ENCODE data around the gene DNAJB14.

The DNAJB14 gene

DNA sequence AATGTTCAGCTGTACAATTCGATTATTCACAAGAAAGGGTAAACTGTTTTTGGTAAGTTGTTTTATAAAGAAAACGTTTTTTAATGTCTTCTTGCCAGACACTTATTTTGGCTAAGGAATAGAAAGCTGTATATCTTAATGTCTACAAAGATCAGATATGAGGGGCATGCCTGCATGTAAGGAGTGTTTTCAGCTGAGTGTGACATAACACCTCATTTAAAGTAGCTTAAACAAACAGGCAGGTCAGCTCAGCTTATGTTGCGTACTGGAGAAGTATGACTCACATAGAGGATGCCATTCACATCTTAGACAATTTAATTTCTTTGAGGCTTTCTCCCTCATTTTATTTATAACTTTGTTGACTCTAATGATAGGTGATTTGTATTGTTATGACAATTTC, 82.6 kb downstream of the DNAJB14 start:
- DNase-seq (ENCODE audit: low spot score): no peak

DNA sequence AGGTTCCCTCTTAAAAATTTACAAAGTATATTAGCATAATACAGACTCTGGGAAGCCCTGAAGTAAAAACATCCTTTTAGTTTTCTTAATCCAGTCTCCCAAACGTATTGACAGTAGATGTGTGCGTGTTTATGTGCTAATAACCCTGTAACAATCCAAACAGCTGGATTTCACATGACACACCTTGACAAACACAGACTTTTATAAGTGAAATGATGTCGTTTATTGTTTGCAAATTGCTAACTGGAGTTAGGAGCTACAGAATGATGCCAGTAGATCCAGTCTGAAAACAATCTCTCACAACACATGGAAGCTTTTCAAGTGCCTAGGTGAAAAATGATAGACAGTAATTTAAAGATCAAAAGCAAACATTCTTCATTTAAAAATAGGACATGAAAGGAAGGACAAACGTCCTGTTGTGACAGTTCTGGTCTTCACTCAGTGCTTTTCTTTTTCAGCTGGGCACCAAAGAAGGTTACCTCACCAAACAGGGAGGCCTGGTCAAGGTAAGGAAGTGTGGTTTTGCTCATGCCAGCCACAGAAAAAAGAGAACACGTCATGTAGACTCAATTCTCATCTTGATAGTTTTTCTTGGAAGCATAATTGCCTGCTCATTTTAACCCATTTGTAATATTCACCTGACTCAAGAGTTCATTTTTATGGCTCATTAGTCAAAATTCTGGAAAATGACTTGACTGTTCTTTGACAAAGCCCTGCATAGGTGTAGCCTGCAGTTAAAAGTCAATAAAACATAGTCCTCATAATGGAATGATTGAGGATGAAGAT, 85.1 kb downstream of the DNAJB14 start:
- no peak for DNase-seq (ENCODE audit: low spot score)

DNA sequence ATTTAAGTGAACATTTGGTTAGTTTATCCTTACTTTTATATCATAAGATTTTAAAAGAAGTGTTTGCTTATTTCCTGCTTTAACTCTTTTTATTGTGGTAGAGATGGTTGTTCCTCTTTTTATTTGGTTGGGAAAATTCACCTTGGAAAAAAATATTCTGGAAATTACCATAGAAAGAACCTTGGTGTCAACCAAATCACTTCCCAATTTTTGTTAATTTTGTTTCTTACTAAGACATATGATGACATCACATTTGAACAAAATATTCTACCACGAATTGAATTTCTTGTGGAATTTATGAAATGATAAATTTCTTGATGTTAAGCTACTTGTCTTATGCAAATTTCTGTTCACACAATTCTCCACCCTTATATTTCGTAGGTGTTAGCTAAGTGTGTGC, 85.9 kb downstream of the DNAJB14 start:
- DNase-seq (ENCODE audit: low spot score): no peak

DNA sequence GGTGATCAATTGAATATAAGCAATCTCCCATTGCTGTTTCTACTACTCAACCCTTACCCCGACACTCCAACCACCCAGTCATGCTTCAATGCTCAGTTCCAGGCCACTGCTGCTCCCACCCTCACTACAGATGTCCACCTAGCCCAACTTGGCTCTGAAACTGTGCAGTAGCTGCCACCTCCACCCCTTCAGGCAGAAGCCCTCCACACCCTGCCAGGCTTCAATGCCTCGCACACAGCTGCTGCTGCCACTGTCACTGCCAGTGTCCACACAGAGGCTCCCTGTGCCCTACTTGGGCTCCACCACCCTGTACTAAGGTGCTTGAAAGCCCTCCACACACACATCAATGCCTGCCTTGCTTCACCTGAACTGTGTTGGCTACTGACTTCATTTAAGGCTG, 86.8 kb downstream of the DNAJB14 start:
- no peak for DNase-seq (ENCODE audit: low spot score)

DNA sequence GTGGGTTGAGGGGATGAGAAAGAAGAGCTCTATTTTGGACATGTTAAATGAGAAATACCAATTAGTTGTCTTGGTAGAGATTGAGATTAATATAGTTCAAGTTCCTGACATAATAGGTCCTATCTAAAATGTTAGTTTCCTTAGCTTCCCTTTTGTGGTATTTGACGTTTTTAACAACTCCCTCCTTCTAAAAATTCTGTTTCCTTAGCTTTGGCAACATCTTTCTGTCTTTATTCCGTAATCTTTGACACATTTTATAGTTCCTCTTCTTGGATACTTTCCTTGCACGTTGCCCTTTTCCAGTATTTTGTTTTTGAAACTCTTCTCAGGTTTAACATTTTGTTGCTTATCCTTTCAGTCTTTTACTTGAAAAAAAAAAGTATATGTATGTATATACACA, 89.1 kb downstream of the DNAJB14 start:
- no peak for DNase-seq (ENCODE audit: low spot score)

DNA sequence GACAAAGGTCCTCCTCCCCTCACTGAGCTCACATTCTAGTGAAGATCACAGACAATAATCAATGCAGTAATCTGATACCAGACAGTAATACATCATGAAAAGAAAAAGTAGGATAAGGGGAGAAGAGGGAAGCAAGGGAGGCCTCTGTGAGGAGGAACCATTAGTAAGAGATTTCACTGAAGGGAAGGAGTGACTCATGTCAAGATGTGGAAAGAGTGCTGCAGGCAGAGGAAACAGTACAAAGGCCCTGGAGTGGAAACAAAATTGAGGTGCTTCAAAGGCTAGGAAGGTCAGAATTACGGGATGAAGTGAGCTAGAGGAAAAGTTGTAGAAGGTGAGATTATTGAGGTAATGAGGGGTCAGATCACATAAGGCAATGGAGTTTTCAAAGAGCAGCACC, 90.3 kb downstream of the DNAJB14 start:
- no peak for DNase-seq (ENCODE audit: low spot score)

DNA sequence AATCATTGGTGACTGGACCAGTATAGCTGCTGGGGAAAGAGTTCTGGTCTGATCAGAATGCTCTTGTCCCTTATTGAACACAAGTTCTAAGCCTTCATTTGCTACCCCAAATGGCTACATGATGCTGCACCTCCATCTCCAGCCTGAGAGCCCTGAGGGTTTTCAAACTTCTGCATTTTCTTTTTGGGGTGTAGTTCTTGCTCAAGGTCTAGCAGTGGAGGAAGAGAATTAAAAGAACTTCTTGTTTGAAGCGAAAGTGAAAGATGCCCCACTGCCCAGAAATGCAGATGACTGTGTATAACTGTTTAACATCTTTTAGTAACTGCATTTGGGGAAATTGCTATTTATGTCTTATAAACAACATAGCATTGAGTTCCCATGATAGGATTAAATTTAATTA, 90.7 kb downstream of the DNAJB14 start:
- no peak for DNase-seq (ENCODE audit: low spot score)

DNA sequence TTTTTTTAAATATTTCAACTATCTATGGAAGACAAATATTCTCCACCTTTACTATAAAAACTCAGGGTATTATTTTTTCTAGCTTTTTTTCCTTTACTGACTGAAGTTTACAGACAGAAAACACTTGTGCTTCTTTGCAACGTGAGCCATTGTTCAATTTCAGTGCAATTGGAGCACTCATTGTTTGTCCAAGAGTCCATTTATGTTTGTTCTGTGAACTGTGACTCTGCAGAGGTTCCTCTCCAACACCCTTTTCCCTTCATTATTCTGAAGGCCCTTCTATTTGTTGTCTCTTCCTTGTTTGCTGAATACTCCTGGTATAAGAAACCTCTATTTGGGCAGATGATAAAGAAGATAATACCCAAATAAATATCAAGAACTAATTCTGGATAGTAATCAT, 92.4 kb downstream of the DNAJB14 start:
- no peak for DNase-seq (ENCODE audit: low spot score)

DNA sequence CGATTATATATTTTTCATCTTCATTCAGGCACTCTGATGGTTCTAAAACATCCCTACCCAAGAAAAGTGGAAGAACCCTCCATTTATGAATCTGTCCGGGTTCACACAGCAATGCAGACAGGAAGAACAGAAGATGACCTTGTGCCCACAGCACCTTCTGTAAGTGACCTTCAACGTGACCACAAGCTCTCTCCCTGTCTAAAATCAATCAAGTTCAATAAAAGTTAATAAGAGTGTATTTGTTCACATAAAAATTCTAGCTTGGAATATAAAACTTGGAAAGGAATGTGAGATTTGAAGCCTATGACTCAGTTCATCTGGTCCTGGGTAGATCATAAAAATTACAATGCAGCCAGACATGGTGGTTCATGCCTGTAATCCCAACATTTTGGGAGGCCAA, 93.2 kb downstream of the DNAJB14 start:
- no peak for DNase-seq (ENCODE audit: low spot score)

DNA sequence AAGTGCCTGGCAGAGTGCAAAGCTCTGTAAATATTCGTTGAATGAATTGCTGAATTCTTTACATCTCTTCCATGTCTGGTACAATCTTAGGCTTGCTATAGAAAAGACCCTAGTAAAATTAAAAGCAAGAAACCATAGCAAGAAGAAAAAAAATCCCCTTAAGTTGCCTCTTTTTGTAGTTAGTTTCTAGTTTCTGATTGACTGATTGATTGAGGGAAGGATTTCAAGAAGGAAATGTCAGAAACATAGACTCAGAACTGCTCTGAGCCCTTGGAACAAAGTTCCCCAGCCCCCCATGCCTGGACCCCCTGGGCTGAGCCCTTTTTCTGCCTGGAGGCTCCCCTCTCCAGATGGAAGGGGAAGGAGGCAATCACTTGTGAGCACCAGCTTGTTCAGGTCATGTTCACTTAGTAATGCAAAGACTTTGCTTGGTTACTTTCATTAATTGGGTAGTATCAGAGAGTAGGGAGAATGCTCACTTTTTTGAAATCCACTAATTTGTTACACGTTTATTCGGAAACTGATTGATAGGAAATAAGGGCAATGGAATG, 94.1 kb downstream of the DNAJB14 start:
- DNase-seq (ENCODE audit: low spot score): no peak

DNA sequence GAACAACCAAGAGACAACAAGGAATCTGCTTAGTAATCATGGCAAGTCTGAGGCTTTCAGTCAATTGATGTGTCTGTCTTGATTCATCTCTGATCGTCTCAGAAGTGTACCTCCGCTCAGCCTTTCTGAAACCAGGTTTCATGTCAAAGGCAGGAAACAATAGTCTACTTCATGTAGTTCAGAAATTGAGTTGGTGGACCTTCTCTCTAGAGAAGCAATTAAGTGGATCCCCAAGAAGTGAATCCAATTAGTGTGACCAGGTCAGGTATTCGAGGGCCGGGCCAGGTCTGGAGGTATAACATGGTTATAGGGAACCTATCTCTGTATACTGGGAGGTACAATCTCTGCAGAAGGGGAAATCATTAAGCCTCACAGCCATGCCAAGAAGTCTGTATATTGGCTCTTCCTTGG, 97.8 kb downstream of the DNAJB14 start:
- no peak for DNase-seq (ENCODE audit: low spot score)

DNA sequence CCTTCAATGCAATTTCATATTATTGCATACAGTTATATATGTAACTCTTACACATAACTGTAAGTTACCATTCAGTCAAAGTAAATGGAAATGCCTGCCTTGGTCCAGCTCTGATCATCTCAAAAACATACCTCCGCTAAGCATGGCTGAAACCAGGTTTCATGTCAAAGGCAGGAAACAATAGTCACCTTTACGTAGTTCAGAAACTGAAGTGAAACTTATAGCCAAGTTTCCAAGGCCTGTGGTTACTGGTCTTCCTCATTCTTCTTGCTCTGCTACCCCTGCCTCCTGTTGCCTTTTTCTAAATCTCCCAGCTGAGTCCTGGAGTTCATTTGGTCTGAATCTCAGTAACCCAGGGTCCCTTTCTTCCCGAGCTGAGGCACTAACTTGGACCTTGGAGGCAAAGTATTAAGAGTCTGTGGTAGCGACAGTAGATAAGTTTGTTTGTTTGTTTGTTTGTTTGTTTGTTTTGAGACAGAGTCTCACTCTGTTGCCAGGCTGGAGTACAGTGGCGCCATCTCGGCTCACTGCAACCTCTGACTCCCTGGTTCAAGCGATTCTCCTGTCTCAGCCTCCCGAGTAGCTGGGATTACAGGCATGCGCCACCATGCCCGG, 98.9 kb downstream of the DNAJB14 start:
- DNase-seq (ENCODE audit: low spot score): no peak

DNA sequence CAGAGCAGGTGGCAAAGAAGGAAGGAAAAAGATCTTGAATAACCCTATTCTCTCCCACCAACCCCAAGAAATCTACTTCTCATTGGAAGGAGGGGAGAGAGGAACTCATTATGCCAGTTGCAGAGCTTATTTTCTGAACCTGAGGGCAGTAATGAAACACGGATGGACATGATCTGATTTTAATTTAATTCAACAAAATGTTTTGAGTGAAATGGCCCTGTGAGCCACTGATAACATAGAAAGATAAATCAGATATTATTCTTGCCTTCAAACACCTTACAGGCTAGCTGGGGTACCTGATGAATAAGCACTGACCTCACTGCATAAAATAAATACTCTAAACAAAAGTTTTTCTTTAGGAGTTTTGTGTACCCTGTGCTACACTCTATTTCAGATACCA, 99.5 kb downstream of the DNAJB14 start:
- no peak for DNase-seq (ENCODE audit: low spot score)
